Activated gamma-delta T cell treated with Interleukin-2 at 50 U/mL for 16 hours (primary cell): ENCODE data around the gene ADPRS.

Experiments used
- DNase-seq: peaks from one replicate; pipeline ENCODE4 v3.0.0-alpha.2; 2020

ADPRS gene

DNA sequence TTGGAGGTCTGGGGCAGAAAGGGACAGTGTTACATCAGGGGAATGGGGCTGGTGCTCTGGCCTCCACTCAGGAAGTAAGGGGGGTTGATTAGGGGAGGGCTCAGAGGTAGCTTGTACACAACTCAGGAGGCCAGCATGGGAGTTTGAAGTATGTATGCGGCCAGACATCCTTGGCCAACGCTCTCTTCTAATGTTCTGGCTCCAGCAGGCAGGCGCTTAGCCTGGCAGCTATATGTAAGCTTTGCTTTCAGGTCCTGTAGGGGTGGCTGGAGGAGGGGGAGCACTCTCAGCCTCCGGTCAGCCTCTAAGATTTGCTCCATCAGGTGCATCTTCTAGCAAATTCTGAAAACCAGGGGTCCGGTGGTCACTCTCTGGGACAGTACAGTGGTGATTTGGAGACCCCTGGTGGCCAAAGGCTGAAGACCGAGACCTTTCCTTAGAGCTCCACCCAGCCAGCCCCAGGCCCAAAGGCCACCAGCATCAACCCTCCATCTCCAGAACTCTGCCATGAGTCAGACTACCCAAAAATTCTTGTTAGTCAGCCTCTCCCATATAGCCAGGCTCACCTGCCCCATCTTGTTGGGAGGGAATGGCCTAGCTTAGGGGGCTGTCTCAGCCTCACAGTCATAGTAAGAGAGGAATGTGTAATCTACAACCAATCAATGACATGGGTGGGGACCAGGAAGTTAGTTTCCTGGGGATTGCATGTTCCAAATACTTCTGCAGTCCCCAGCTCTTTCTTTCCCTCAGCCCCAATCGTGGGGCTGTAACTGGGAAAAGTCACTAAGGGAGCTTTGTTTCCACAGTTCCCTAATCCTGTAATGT is 46.0 kb downstream of the ADPRS start:
- peak; percentile 31 for DNase-seq

DNA sequence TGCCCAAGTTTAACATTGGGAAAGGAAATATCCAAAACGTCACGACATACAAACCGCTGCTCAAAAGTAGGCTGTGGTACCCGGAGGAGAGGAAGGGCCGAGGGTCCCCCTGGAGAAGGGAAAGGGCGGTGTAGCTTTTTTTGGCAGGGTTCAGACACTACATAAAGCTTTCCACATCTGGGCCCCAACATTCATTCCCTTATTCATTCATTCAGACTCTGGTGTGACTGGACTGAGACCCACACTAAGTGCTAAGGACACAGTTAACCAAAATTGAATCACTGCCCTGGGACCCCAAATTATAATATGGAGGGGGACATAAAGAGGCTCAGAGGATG is 46.6 kb downstream of the ADPRS start:
- DNase-seq = no peak

DNA sequence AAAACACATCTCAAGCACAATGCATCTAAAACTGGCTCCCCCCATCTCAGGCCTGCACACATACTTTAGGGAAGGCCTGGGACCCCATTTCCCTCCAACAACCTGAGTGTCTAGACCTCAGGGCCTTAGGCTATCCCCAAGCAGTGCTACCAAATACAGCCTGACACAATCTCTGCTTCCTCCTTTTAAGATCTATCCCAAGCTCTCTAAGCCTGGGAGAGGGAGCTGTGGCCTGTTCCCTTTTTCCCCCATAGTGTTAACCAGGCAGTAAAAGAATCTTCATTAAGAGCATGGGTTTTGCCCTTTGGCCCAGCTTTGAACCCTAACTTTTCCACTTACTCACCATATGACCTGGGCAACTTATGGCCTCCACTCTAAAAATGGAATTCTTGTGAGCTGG is 47.1 kb downstream of the ADPRS start:
- no peak for DNase-seq

DNA sequence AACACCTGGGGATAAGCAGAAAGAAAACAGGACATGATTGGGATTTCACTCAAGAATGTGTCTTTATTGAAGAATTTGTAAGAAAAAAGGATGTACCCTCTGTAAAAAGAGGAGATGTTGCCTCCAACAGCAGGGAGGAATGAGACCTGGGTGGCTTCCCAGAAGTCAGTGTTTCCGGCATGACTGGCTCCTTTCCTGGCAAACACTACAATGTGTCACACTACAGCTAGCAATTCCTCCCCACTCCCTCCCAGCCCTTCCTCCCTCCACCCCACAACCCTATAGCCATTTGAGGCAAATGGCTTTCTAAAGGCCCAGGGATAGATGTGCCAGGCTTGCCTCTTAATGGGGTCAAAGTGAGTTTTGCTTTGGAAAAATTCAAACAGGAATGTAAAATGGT is 47.8 kb downstream of the ADPRS start:
- no peak for DNase-seq

DNA sequence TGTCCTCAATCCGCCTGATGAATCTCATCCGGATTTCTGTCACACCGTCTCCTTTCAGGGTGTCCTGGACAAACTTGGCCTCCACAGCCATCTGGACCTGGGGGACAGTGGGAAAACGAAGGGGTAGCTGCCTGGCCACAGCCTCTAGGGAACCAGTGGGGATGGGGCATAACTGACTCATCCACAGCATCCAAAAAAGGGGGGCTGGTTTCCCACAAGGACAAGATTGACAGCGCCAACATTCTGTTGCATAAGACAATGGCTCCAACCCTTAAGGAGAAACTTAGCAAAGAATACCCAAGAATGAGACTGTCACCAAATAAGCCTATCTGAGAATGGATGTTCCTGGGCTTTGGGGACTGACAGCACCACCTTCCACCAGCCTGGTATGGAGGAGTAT is 48.5 kb downstream of the ADPRS start:
- no peak for DNase-seq

DNA sequence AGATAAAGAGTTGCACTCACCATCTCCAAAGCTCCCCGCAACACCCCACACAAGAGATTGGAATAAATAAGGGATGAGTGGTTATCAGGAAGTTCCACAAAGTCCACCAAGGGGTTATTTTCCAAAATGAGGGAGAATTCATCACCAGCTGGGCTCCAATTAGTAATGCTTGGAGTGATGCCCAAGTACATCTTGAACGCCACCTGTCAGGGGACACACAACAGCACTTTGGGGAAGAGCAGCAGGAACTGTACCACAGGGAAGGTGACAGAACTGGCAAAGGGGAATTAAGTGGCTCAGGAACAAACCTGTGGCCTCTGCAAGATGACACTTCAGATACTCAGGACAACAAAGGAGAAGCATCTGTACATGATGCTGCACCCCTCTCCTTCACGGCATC is 49.1 kb downstream of the ADPRS start:
- DNase-seq = no peak

DNA sequence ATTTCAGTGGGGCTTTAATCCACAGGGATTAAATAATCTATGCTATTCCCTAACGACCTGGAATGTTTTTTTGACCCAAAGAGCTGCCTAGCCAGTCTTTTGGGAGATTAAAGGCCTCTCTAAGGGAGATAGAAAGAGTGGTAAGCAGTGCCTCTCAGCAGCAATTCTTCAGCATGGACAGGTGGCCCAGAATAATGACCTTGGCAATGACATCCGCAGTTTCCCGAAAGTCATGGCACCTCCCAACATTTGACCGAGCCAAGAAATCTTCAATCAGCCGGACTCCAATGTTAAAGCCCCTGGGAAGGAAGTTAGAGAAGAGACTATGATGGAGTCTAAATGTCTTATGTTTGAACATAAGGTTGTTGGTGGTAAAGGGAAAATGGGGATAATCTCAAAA is 50.8 kb downstream of the ADPRS start:
- DNase-seq = no peak

DNA sequence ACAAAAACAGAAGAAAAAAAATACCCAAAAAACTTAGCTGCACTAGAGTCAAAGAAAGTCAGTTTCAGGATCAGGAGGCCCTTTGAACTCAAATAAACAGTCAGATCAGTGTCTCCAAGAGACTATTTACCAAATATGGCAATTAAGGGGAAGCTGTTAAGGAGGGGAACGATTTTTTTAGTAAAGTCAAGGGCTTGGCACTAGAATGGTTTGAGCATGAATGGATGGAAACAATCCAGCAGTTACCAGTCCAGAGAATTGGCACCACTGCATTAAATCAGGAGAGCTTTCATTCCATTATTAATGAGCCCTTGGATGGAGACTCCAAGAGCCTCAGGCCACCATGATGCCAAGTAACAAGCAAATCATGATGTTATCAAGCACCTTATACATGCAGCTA is 53.4 kb downstream of the ADPRS start:
- DNase-seq = no peak

DNA sequence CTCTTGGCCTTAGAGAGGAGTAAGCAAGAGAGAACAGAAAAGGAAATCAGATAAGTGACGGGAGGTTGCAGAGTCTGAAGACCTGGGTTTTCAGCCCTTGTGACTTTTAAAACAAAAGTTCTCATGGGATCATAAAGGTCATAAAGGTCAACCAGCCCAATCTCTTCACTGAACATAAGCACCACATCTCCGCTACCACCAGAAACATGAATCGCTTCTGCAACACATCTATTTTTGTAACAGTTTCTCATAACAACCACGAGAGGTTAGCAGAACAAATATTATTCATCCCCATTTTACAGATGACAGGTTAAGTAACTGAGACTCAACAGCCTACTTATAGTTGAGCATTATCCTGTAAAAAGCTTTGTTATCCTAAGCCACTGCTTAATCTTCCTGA is 54.7 kb downstream of the ADPRS start:
- no peak for DNase-seq
